ENCODE measurements around the gene TFRC. TPM values are rescaled to one million over a fixed set of nuclear protein-coding genes. Genes with fewer than 3 reads are reported as not detected.
"Not testable (repeated sequence)": the region's sequence is repeated elsewhere in the genome, so short reads cannot be mapped to it uniquely, and the experiment has no call there.

TFRC gene
- total and polyA plus RNA-seq, 7 donors: 11.4 to 85.1 (median 51.0) TPM

DNA sequence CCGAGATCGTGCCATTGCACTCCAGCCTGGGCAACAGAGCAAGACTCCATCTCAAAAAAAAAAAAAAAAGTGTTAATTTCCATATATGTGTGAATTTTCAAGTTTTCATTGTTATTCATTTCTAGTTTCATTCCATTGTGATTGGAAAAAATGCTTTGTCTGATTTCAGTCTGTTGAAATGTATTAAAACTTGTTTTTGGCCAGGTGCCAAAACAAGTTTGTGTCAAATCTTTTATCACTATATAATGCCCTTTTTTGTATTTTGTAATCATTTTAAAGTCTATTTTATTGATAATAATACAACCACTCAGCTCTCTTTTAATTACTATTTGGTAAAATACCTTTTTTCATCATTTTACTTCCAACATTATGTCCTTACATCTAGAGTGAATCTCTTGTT, 42.5 kb downstream of the TFRC start:
- no peaks in the 10 kb centered on the region for H3K4me1 ChIP-seq

DNA sequence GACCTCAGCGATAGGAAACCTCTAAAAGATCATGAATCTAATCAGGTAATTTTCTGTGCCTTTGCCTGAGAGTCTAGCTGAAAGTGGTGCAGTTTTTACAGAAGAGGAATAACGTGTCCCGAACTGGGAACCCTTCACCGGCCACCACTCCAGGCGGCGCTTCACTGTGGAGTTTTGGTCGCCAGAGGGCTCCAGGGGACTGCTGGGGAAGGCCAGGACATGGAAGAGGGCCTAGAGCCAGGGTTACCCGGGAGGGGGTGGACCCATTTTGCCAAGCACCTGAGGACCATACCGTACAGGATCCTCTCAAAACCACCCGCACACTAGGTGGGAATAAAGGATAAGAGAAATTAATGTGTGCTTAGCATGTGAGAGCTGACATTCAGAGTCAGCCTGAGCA, 55.8 kb downstream of the TFRC start:
- H3K4me3 ChIP-seq; DNase-seq; H3K27me3 ChIP-seq; H3K27ac ChIP-seq; H3K9me3 ChIP-seq; H3K36me3 ChIP-seq; H3K4me1 ChIP-seq; intact Hi-C loops (cut with DNase I): not testable (repeated sequence)
- WGBS, 2 donors: 20 to 52% methylated on average over 10 of the region's 10 CpGs

More for the DNA sequence above, 42.5 kb downstream of the TFRC start:
- Histone ChIP-seq H3K27ac (no peak overlapping the region), H3K9me3 (no peaks in the 10 kb centered on the region), H3K4me3 (no peak overlapping the region), H3K36me3 (no peaks in the 10 kb centered on the region), H3K27me3 (no peaks in the 10 kb centered on the region)
- no peak for DNase-seq
- intact Hi-C loops (cut with DNase I): no loop called here
- WGBS, 2 donors: 97% methylated on average over 2 of the region's 2 CpGs
- TF ChIP-seq POLR2A (IDR thresholded peaks at IDR 0.05) (no peak), EP300 (IDR thresholded peaks at IDR 0.05) (no peak), POLR2AphosphoS5 (IDR thresholded peaks at IDR 0.05) (no peak)
- TF ChIP-seq, protein P1, sequence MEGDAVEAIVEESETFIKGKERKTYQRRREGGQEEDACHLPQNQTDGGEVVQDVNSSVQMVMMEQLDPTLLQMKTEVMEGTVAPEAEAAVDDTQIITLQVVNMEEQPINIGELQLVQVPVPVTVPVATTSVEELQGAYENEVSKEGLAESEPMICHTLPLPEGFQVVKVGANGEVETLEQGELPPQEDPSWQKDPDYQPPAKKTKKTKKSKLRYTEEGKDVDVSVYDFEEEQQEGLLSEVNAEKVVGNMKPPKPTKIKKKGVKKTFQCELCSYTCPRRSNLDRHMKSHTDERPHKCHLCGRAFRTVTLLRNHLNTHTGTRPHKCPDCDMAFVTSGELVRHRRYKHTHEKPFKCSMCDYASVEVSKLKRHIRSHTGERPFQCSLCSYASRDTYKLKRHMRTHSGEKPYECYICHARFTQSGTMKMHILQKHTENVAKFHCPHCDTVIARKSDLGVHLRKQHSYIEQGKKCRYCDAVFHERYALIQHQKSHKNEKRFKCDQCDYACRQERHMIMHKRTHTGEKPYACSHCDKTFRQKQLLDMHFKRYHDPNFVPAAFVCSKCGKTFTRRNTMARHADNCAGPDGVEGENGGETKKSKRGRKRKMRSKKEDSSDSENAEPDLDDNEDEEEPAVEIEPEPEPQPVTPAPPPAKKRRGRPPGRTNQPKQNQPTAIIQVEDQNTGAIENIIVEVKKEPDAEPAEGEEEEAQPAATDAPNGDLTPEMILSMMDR (IDR thresholded peaks at IDR 0.05): no peak

DNA sequence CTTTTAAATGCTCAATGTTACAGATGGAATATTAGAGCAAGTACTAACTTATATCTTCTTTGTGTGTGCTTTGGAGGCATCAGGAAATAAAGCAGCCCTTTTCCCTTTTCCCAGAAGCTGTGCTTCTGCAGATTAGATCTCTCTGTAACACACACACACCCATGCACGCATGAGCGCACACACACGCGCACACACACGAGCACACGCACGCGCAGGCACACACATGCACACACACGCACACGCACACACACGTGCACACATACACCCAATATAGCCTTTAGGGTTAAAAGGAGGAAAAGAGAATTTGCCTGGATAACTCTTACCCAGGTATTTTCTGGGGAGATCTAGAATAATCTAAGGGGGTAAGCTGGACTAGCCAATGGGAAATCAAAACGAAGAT, 56.9 kb downstream of the TFRC start:
- no peak for DNase-seq
- no peak for TF ChIP-seq EP300 (IDR thresholded peaks at IDR 0.05)
- no peak for TF ChIP-seq POLR2A (IDR thresholded peaks at IDR 0.05)
- TF ChIP-seq, protein P1 (IDR thresholded peaks at IDR 0.05): no peak
- intact Hi-C loops (cut with DNase I): no loop called here
- Histone ChIP-seq H3K27ac (no peak overlapping the region), H3K4me3 (no peak overlapping the region), H3K4me1 (no peaks in the 10 kb centered on the region), H3K9me3 (no peaks in the 10 kb centered on the region), H3K36me3 (no peaks in the 10 kb centered on the region), H3K27me3 (no peaks in the 10 kb centered on the region)
- WGBS, 2 donors: 79 to 86% methylated on average over 12 of the region's 12 CpGs

GRCh38 chr3:196023947-196024346, 57.9 kb downstream of the TFRC start:
- H3K27me3 ChIP-seq: no peaks in the 10 kb centered on the region
- intact Hi-C loops (cut with DNase I): no loop called here
- WGBS, 2 donors: 83 to 87% methylated on average over 8 of the region's 8 CpGs
- no peak overlapping the region for H3K27ac ChIP-seq
- no peak for TF ChIP-seq EP300 (IDR thresholded peaks at IDR 0.05)
- no peak for TF ChIP-seq POLR2A (IDR thresholded peaks at IDR 0.05)
- TF ChIP-seq, protein P1 (IDR thresholded peaks at IDR 0.05): no peak
- TF ChIP-seq POLR2AphosphoS5 (IDR thresholded peaks at IDR 0.05): no peak
- DNase-seq: no peak
- peaks cover 0 to 7% (median 2%) of the 10 kb centered on the region in 4 donors for H3K4me1 ChIP-seq
- no peaks in the 10 kb centered on the region for H3K9me3 ChIP-seq
- no peaks in the 10 kb centered on the region for H3K36me3 ChIP-seq
- no peak overlapping the region for H3K4me3 ChIP-seq

DNA sequence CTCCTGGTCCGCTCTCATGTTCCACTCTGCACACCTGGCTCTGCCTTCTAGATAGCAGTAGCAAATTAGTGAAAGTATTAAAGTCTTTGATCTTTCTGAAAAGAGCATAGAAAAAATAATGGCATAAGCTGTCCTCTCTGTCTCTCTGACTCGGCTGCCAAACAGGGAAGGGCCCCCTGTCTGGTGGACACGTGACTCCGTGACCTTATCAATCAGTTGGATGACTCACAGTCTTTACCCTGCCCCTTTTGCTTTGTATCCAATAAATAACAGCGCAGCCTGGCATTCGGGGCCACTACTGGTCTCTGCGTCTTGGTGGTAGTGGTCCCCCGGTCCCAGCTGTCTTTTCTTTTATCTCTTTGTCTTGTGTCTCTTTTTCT, 59.4 kb downstream of the TFRC start:
- DNase-seq; H3K27ac ChIP-seq; intact Hi-C loops (cut with DNase I); H3K9me3 ChIP-seq; H3K36me3 ChIP-seq; H3K27me3 ChIP-seq; H3K4me3 ChIP-seq; H3K4me1 ChIP-seq: not testable (repeated sequence)
- WGBS, 2 donors: 83 to 88% methylated on average over 8 of the region's 8 CpGs

DNA sequence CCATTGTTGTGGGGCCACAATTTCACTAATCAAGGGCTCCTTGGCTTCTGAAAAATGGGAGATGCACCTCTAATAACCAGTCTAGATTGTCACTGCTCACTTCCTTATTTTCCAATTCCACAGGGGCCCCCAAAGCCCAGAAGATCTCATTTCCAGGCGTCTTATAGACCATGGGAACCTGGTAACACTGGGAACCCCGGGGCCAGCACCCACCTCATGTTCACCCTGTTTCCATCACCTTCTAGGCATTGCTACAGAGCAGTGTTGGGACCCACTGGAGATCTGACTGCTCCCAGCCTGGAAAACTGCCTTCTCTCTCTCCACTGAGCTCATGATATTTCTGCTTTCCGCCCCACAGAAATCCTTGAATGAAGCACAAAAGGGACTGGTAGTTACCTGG, 61.5 kb downstream of the TFRC start:
- no peaks in the 10 kb centered on the region for H3K9me3 ChIP-seq
- intact Hi-C loops (cut with DNase I): no loop called here

More for the DNA sequence above, 61.5 kb downstream of the TFRC start:
- TF ChIP-seq EP300 (IDR thresholded peaks at IDR 0.05): no peak
- TF ChIP-seq POLR2AphosphoS5 (IDR thresholded peaks at IDR 0.05): no peak
- TF ChIP-seq, protein P1 (IDR thresholded peaks at IDR 0.05): no peak
- no peak for TF ChIP-seq POLR2A (IDR thresholded peaks at IDR 0.05)
- Histone ChIP-seq H3K36me3 (no peaks in the 10 kb centered on the region), H3K4me1 (peaks cover 0 to 7% (median 2%) of the 10 kb centered on the region in 4 donors), H3K27ac (no peak overlapping the region), H3K27me3 (no peaks in the 10 kb centered on the region), H3K4me3 (no peak overlapping the region)
- no peak for DNase-seq
- WGBS, 2 donors: 63 to 79% methylated on average over 3 of the region's 3 CpGs
